H1 (cell line): ENCODE data around the gene F2.

Source experiments
- ATF2 ChIP-seq: IDR thresholded peaks from 2 replicates; pipeline ENCODE4 v1.6.1; 2012; ENCODE audit warnings: low read length, inconsistent platforms
- BACH1 ChIP-seq: IDR thresholded peaks from 2 replicates; pipeline ENCODE4 v1.6.1; 2012; ENCODE audit warnings: low read length, improper control_type of control experiment
- CTCF ChIP-seq, 3 experiments: IDR thresholded peaks; 1 replicate in 2 of 3; 2 replicates in 1 of 3; pipeline versions ENCODE4 v1.5.1 to v1.6.1; 2011; ENCODE audit warnings: low read length in 3 of 3, mild to moderate bottlenecking in 3 of 3, inconsistent platforms in 2 of 3, low read depth in 1 of 3, moderate library complexity in 1 of 3; ENCODE audit not compliant: insufficient read depth in 1 of 3; ENCODE audit errors: control extremely low read depth in 1 of 3
- EZH2 ChIP-seq: fragments of 200-600 bp; sonication (generic); IDR thresholded peaks from 2 replicates; pipeline ENCODE4 v1.7.1; 2012; ENCODE audit warnings: low read depth, mild to moderate bottlenecking, moderate library complexity, low read length, inconsistent platforms; ENCODE audit not compliant: severe bottlenecking
- KDM5A ChIP-seq: fragments of 200-600 bp; IDR thresholded peaks from 2 replicates; pipeline ENCODE4 v1.7.1; 2012; ENCODE audit warnings: mild to moderate bottlenecking, low read length, inconsistent platforms, mixed read lengths
- MAX ChIP-seq: IDR thresholded peaks from 2 replicates; pipeline ENCODE4 v1.6.1; 2012; ENCODE audit warnings: inconsistent platforms
- POLR2A ChIP-seq, 2 experiments: IDR thresholded peaks; 1 replicate in 1 of 2; 2 replicates in 1 of 2; pipeline ENCODE4 v1.6.1; 2011; ENCODE audit warnings: low read depth in 2 of 2, low read length in 2 of 2, mild to moderate bottlenecking in 2 of 2; ENCODE audit errors: control extremely low read depth in 1 of 2
- SP1 ChIP-seq: IDR thresholded peaks from 2 replicates; pipeline ENCODE4 v1.6.1; 2011; ENCODE audit warnings: low read depth, low read length
- TAF1 ChIP-seq: IDR thresholded peaks from 2 replicates; pipeline ENCODE4 v1.6.1; 2011; ENCODE audit warnings: mild to moderate bottlenecking, low read depth, low read length
- USF2 ChIP-seq: IDR thresholded peaks from 2 replicates; pipeline ENCODE4 v1.6.1; 2011; ENCODE audit warnings: low read length, improper control_type of control experiment
- ZNF274 ChIP-seq: IDR thresholded peaks from 2 replicates; pipeline ENCODE4 v1.7.0; 2012; ENCODE audit warnings: low read length, borderline replicate concordance; ENCODE audit errors: extremely low read depth

- TF ChIP-seq POLR2A (IDR thresholded peaks at IDR 0.05; ENCODE audit: control extremely low read depth in 1 of 2, low read depth in 2 of 2, low read length in 2 of 2) (no peak), ATF2 (no peak), TAF1 (no peak), MAX (no peak), CTCF (IDR thresholded peaks at IDR 0.05; ENCODE audit: control extremely low read depth in 1 of 3, insufficient read depth in 1 of 3, low read depth in 1 of 3, low read length in 3 of 3) (no peak), ZNF274 (no peak), KDM5A (no peak), SP1 (no peak), EZH2 (no peak), USF2 (peak; percentile 50; the same call in 1 of the 2 replicates), BACH1 (no peak)
These were observed 43.6 kb upstream of the F2 start for GRCh38 chr11:46675288-46675851.
